H1 (cell line): ENCODE results near the gene MSI2. TPM values are rescaled to one million over a fixed set of nuclear protein-coding genes. Genes with fewer than 3 reads are reported as not detected.

Experiments used
- BRCA1 ChIP-seq: IDR thresholded peaks from 2 replicates; pipeline ENCODE4 v1.6.1; 2012; ENCODE audit warnings: low read depth, low read length, improper control_type of control experiment
- RFX5 ChIP-seq: IDR thresholded peaks from 2 replicates; pipeline ENCODE4 v1.6.1; 2011; ENCODE audit warnings: low read depth, low read length, improper control_type of control experiment, borderline replicate concordance
- SAP30 ChIP-seq: fragments of 300-600 bp; sonication (generic); IDR thresholded peaks from 2 replicates; pipeline ENCODE4 v1.7.1; 2012; ENCODE audit warnings: low read length, moderate library complexity, mild to moderate bottlenecking, inconsistent platforms; ENCODE audit not compliant: insufficient read depth, insufficient replicate concordance
- SRF ChIP-seq: IDR thresholded peaks from 2 replicates; pipeline ENCODE4 v1.6.1; 2011; ENCODE audit warnings: mild to moderate bottlenecking, low read depth, low read length, moderate library complexity
- polyA plus RNA-seq, 7 experiments: library from polyadenylated mRNA; depleted of rRNA in 3 of 7; stranded (reverse) in 5 of 7; unstranded in 2 of 7; fragments of >200 nt in 5 of 7; fragments of 200-250 nt in 2 of 7; gene quantifications; 1 replicate in 5 of 7; 2 replicates in 1 of 7; 4 replicates in 1 of 7; pipeline versions ENCODE4 v1.2.1 to v1.2.3, GENCODE V29; 2011 to 2013; ENCODE audit warnings: missing spikeins in 2 of 7, mixed read lengths in 2 of 7
- total RNA-seq: library from RNA; stranded (reverse); fragmentation: NEBNext Ultra II Directional; extraction: Animal tissue kit (Norgen Biotek cat#: 25700); gene quantifications from 2 replicates; pipeline ENCODE4 v1.2.1, GENCODE V29; 2021
- TF ChIP-seq, protein P1 (sequence below), 3 experiments: IDR thresholded peaks; 1 replicate in 2 of 3; 2 replicates in 1 of 3; pipeline versions ENCODE4 v1.5.1 to v1.6.1; 2011; ENCODE audit warnings: low read length in 3 of 3, mild to moderate bottlenecking in 3 of 3, inconsistent platforms in 2 of 3, low read depth in 1 of 3, moderate library complexity in 1 of 3; ENCODE audit not compliant: insufficient read depth in 1 of 3; ENCODE audit errors: control extremely low read depth in 1 of 3

The MSI2 gene
- total and polyA plus RNA-seq, 2 of the 8 experiments (the other 6 are each of a cell fraction or from before 2014, with no cell fraction given) = 36.7 to 80.6 TPM

DNA sequence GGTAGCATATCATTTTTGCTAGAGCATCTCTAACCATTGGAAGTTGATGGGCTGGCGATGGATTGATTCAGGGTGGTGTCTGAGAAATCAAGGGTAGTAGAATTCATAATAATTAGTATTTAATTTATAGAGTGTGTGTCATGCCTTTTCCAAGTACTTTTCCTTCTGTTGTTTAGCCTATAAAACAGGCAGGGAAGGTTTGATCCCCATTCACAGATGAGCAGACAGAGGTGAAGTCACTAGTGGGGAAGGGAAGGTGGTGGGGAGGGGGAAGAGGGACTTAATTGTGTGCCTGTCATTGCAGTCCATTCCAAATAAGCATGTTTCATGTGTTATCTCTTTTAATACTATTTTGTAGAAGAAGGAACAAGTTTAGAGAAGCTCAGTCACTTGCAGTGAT, 131.3 kb downstream of the MSI2 start (continued):
- TF ChIP-seq SAP30 (no peak), SRF (no peak), RFX5 (no peak), BRCA1 (no peak)
- TF ChIP-seq, protein P1, sequence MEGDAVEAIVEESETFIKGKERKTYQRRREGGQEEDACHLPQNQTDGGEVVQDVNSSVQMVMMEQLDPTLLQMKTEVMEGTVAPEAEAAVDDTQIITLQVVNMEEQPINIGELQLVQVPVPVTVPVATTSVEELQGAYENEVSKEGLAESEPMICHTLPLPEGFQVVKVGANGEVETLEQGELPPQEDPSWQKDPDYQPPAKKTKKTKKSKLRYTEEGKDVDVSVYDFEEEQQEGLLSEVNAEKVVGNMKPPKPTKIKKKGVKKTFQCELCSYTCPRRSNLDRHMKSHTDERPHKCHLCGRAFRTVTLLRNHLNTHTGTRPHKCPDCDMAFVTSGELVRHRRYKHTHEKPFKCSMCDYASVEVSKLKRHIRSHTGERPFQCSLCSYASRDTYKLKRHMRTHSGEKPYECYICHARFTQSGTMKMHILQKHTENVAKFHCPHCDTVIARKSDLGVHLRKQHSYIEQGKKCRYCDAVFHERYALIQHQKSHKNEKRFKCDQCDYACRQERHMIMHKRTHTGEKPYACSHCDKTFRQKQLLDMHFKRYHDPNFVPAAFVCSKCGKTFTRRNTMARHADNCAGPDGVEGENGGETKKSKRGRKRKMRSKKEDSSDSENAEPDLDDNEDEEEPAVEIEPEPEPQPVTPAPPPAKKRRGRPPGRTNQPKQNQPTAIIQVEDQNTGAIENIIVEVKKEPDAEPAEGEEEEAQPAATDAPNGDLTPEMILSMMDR (IDR thresholded peaks at IDR 0.05; ENCODE audit: control extremely low read depth in 1 of 3, insufficient read depth in 1 of 3, low read depth in 1 of 3, low read length in 3 of 3) = no peak
